ENCODE measurements around the gene EVI2B. TPM values are rescaled to one million over a fixed set of nuclear protein-coding genes. Genes with fewer than 3 reads are reported as not detected.

Gene EVI2B
- total RNA-seq, 1 donor from 2014 or later = not detected

DNA sequence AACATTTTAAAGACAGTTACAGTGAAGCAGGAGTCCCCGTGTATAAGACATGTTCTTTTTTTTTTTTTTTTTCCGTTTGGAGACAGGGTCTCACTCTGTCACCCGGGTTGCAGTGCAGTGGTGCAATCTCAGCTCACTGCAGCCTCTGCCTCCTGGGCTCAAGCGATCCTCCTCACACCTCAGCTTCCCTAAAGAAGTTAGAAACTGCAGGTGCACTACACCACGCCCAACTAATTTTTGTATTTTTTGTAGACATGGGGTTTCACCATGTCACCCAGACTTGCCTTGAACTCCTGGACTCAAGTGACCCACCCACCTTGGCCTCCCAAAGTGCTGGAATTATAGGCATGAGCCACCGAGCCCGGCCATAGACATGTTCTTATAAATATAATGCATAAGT is 3.0 kb downstream of the EVI2B start:
- H3K4me3 Mint-ChIP-seq = no peak overlapping the region
- no peak overlapping the region for H3K9ac ChIP-seq
- no peaks in the 10 kb centered on the region for H3F3A ChIP-seq (ENCODE audit: low read depth)
- no peaks in the 10 kb centered on the region for H3K27me3 Mint-ChIP-seq (ENCODE audit: insufficient read depth, low read depth)
- H3K27ac ChIP-seq = no peak overlapping the region
- peaks cover 3% of the 10 kb centered on the region for H3K36me3 Mint-ChIP-seq
- H3K27me3 ChIP-seq = no peaks in the 10 kb centered on the region
- no peak overlapping the region for H3K27ac Mint-ChIP-seq
- H3K9me3 ChIP-seq (ENCODE audit: low read depth) = no peaks in the 10 kb centered on the region
- H4K20me1 ChIP-seq (ENCODE audit: low read depth) = no peaks in the 10 kb centered on the region
- no peak overlapping the region for H3K4me2 ChIP-seq
- no peaks in the 10 kb centered on the region for H3K4me1 ChIP-seq
- H3K9me3 Mint-ChIP-seq = no peaks in the 10 kb centered on the region
- H3K4me1 Mint-ChIP-seq = no peaks in the 10 kb centered on the region
- H2AFZ ChIP-seq (replicated peaks) = no peak overlapping the region
- no peaks in the 10 kb centered on the region for H3K36me3 ChIP-seq
- DNase-seq (ENCODE audit: low spot score) = no peak
- no peaks in the 10 kb centered on the region for H3K79me2 ChIP-seq (ENCODE audit: low read depth)
- no peak overlapping the region for H3K4me3 ChIP-seq
- TF ChIP-seq EZH2 (IDR thresholded peaks at IDR 0.05) (no peak), CTCF (IDR thresholded peaks at IDR 0.05) (no peak), EZH2phosphoT487 (IDR thresholded peaks at IDR 0.05) (no peak)

- Histone ChIP-seq H3F3A (ENCODE audit: low read depth) (no peaks in the 10 kb centered on the region), H3K27ac (no peak overlapping the region), H3K27me3 (no peaks in the 10 kb centered on the region), H3K36me3 (no peaks in the 10 kb centered on the region), H3K79me2 (ENCODE audit: low read depth) (no peaks in the 10 kb centered on the region), H4K20me1 (ENCODE audit: low read depth) (no peaks in the 10 kb centered on the region), H2AFZ (replicated peaks) (no peak overlapping the region), H3K4me2 (no peak overlapping the region), H3K4me3 (no peak overlapping the region), H3K9ac (no peak overlapping the region), H3K9me3 (ENCODE audit: low read depth) (no peaks in the 10 kb centered on the region), H3K4me1 (no peaks in the 10 kb centered on the region)
- Mint-ChIP-seq H3K9me3 (no peaks in the 10 kb centered on the region), H3K4me3 (no peak overlapping the region), H3K27ac (no peak overlapping the region), H3K36me3 (peaks cover 3% of the 10 kb centered on the region), H3K27me3 (ENCODE audit: insufficient read depth, low read depth) (no peaks in the 10 kb centered on the region), H3K4me1 (no peaks in the 10 kb centered on the region)
- no peak for DNase-seq (ENCODE audit: low spot score)
- TF ChIP-seq CTCF (IDR thresholded peaks at IDR 0.05) = no peak
- TF ChIP-seq EZH2phosphoT487 (IDR thresholded peaks at IDR 0.05) = no peak
- no peak for TF ChIP-seq EZH2 (IDR thresholded peaks at IDR 0.05)
These were observed 3.6 kb downstream of the EVI2B start for GRCh38 chr17:31310260-31310659.

DNA sequence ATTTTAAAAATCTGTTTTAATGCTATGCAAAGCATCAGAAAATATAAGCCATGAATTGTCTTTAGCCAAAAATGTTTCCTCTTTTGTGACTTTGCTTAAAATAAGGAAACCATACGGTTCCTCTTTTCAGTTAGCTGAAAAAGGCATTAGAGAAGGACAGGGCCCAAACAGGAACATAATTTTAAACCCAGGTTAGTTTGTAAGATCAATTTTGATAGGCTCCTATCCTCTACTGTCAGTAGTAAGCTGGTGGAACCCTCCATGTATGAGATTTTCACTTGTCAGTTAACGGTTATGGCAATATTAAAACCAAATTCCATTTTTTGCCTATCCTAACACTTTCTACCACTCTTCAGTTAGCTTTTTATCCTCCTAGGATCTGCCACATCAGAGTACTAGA is 4.3 kb downstream of the EVI2B start:
- DNase-seq (ENCODE audit: low spot score) = no peak
- Mint-ChIP-seq H3K27me3 (ENCODE audit: insufficient read depth, low read depth) (peaks cover 3% of the 10 kb centered on the region), H3K27ac (no peak overlapping the region), H3K4me3 (no peak overlapping the region), H3K9me3 (peaks cover 3% of the 10 kb centered on the region), H3K36me3 (peaks cover 5% of the 10 kb centered on the region), H3K4me1 (no peaks in the 10 kb centered on the region)
- Histone ChIP-seq H3K4me3 (no peak overlapping the region), H3K4me1 (no peaks in the 10 kb centered on the region), H3F3A (ENCODE audit: low read depth) (no peaks in the 10 kb centered on the region), H3K9ac (no peak overlapping the region), H3K4me2 (no peak overlapping the region), H3K27me3 (no peaks in the 10 kb centered on the region), H3K36me3 (no peaks in the 10 kb centered on the region), H3K27ac (no peak overlapping the region), H2AFZ (replicated peaks) (no peak overlapping the region), H3K79me2 (ENCODE audit: low read depth) (no peaks in the 10 kb centered on the region), H3K9me3 (ENCODE audit: low read depth) (no peaks in the 10 kb centered on the region), H4K20me1 (ENCODE audit: low read depth) (no peaks in the 10 kb centered on the region)
- no peak for TF ChIP-seq CTCF (IDR thresholded peaks at IDR 0.05)
- TF ChIP-seq EZH2 (IDR thresholded peaks at IDR 0.05) = no peak
- no peak for TF ChIP-seq EZH2phosphoT487 (IDR thresholded peaks at IDR 0.05)
